Measurements from ENCODE around the gene TBP. TPM values are rescaled to one million over a fixed set of nuclear protein-coding genes. Genes with fewer than 3 reads are reported as not detected.

The TBP gene
- total and polyA plus RNA-seq, 2 of the 13 experiments (the other 11 are each of a cell fraction or from before 2014, with no cell fraction given), result 21.7 to 28.1 TPM

DNA sequence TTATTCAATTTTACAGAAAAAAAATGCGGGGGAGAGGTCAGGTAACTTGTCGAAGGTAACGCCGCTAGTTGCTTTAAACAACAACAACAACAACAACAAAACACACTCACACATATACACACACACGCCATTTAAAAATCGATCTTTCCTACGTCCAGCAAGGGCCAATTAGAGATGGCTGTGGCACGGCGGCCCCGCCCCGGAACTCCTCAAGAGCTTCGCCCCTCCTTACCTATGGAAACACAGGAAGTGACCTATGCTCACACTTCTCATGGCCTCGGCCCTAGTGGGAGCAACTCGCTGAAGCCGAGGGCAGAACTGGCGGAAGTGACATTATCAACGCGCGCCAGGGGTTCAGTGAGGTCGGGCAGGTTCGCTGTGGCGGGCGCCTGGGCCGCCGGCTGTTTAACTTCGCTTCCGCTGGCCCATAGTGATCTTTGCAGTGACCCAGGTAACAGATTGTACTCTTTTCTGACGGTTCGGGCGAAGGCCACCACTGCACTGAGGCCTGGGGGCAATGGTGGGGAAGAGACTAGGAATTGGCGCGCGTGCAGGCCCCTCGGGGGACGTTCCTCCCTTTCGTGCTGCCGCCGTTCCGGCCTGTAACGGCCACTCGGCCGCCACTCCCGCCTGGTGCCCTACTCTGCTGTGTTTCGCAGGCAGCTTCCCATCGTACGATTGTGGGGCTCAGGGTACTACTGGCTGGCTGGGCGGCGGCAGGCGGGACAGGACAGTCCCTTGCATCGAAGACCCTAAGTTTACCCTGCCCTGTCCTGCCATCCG lies at the start of gene TBP (continued):
- TF ChIP-seq, protein P1, sequence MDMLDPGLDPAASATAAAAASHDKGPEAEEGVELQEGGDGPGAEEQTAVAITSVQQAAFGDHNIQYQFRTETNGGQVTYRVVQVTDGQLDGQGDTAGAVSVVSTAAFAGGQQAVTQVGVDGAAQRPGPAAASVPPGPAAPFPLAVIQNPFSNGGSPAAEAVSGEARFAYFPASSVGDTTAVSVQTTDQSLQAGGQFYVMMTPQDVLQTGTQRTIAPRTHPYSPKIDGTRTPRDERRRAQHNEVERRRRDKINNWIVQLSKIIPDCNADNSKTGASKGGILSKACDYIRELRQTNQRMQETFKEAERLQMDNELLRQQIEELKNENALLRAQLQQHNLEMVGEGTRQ (IDR thresholded peaks at IDR 0.05; ENCODE audit: low read depth, low read length), result no peak
- TF ChIP-seq, protein P1 (CRISPR knock-in tag; IDR thresholded peaks at IDR 0.05; ENCODE audit: borderline replicate concordance), result peak; percentile 8; the same call in 1 of the 2 replicates
- no peak for TF ChIP-seq MAFG (CRISPR knock-in tag; IDR thresholded peaks at IDR 0.05)
- TF ChIP-seq, protein P2, sequence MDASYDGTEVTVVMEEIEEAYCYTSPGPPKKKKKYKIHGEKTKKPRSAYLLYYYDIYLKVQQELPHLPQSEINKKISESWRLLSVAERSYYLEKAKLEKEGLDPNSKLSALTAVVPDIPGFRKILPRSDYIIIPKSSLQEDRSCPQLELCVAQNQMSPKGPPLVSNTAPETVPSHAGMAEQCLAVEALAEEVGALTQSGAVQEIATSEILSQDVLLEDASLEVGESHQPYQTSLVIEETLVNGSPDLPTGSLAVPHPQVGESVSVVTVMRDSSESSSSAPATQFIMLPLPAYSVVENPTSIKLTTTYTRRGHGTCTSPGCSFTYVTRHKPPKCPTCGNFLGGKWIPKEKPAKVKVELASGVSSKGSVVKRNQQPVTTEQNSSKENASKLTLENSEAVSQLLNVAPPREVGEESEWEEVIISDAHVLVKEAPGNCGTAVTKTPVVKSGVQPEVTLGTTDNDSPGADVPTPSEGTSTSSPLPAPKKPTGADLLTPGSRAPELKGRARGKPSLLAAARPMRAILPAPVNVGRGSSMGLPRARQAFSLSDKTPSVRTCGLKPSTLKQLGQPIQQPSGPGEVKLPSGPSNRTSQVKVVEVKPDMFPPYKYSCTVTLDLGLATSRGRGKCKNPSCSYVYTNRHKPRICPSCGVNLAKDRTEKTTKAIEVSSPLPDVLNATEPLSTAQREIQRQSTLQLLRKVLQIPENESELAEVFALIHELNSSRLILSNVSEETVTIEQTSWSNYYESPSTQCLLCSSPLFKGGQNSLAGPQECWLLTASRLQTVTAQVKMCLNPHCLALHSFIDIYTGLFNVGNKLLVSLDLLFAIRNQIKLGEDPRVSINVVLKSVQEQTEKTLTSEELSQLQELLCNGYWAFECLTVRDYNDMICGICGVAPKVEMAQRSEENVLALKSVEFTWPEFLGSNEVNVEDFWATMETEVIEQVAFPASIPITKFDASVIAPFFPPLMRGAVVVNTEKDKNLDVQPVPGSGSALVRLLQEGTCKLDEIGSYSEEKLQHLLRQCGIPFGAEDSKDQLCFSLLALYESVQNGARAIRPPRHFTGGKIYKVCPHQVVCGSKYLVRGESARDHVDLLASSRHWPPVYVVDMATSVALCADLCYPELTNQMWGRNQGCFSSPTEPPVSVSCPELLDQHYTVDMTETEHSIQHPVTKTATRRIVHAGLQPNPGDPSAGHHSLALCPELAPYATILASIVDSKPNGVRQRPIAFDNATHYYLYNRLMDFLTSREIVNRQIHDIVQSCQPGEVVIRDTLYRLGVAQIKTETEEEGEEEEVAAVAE (CRISPR knock-in tag; IDR thresholded peaks at IDR 0.05; ENCODE audit: borderline replicate concordance), result no peak; the same call in none of the 2 replicates
- no peak for TF ChIP-seq EHMT2 (IDR thresholded peaks at IDR 0.05; ENCODE audit: borderline replicate concordance, low read depth, low read length)
- no peak for TF ChIP-seq TEAD2 (CRISPR knock-in tag; IDR thresholded peaks at IDR 0.05)
- TF ChIP-seq ATF7 (IDR thresholded peaks at IDR 0.05), result no peak
- 0 out of 2 replicates have a peak, but pooled peaks have one; percentile 35 for TF ChIP-seq ATF7 (CRISPR knock-in tag; IDR thresholded peaks at IDR 0.05)
- TF ChIP-seq, protein P3, sequence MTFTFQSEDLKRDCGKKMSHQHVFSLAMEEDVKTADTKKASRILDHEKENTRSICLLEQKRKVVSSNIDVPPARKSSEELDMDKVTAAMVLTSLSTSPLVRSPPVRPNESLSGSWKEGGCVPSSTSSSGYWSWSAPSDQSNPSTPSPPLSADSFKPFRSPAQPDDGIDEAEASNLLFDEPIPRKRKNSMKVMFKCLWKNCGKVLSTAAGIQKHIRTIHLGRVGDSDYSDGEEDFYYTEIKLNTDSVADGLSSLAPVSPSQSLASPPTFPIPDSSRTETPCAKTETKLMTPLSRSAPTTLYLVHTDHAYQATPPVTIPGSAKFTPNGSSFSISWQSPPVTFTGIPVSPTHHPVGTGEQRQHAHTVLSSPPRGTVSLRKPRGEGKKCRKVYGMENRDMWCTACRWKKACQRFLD (CRISPR knock-in tag; IDR thresholded peaks at IDR 0.05; ENCODE audit: borderline replicate concordance), result 0 out of 2 replicates have a peak, but pooled peaks have one; percentile 57
- peak; percentile 86 for TF ChIP-seq NFYC (CRISPR knock-in tag; IDR thresholded peaks at IDR 0.05)
- TF ChIP-seq POLR2G (IDR thresholded peaks at IDR 0.05; ENCODE audit: low read depth, low read length), result peak; percentile 94
- TF ChIP-seq ZNF775 (CRISPR knock-in tag; IDR thresholded peaks at IDR 0.05; ENCODE audit: borderline replicate concordance), result no peak
- TF ChIP-seq RXRB (CRISPR knock-in tag; IDR thresholded peaks at IDR 0.05; ENCODE audit: borderline replicate concordance), result peak; percentile 97
- peak; percentile 45 for TF ChIP-seq KLF11 (CRISPR knock-in tag; IDR thresholded peaks at IDR 0.05)
- TF ChIP-seq RORA (CRISPR knock-in tag; IDR thresholded peaks at IDR 0.05), result 0 out of 2 replicates have a peak, but pooled peaks have one; percentile 20
- TF ChIP-seq, protein P4, sequence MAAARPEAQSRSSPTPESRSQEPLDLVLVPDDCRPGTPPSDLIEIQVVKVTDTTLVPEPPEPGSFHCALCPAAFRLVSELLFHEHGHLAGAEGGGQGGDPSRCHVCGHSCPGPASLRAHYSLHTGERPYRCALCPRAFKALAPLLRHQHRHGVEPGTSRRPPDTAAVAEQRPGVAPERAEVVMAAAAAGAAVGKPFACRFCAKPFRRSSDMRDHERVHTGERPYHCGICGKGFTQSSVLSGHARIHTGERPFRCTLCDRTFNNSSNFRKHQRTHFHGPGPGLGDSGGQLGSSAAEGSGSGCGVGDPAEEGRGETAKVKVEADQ (CRISPR knock-in tag; IDR thresholded peaks at IDR 0.05; ENCODE audit: borderline replicate concordance), result peak; percentile 80
- TF ChIP-seq MED1 (CRISPR knock-in tag; IDR thresholded peaks at IDR 0.05), result peak; percentile 92
- TF ChIP-seq, protein P5, sequence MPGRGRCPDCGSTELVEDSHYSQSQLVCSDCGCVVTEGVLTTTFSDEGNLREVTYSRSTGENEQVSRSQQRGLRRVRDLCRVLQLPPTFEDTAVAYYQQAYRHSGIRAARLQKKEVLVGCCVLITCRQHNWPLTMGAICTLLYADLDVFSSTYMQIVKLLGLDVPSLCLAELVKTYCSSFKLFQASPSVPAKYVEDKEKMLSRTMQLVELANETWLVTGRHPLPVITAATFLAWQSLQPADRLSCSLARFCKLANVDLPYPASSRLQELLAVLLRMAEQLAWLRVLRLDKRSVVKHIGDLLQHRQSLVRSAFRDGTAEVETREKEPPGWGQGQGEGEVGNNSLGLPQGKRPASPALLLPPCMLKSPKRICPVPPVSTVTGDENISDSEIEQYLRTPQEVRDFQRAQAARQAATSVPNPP (CRISPR knock-in tag; IDR thresholded peaks at IDR 0.05), result no peak
- peak; percentile 68; the same call in 1 of the 2 replicates for TF ChIP-seq BRCA1 (CRISPR knock-in tag; IDR thresholded peaks at IDR 0.05)

All from HepG2 (cell line).